ENCODE measurements around the gene SLC35F3.
"Not testable (repeated sequence)": the region's sequence is repeated elsewhere in the genome, so short reads cannot be mapped to it uniquely, and the experiment has no call there.

Gene SLC35F3

DNA sequence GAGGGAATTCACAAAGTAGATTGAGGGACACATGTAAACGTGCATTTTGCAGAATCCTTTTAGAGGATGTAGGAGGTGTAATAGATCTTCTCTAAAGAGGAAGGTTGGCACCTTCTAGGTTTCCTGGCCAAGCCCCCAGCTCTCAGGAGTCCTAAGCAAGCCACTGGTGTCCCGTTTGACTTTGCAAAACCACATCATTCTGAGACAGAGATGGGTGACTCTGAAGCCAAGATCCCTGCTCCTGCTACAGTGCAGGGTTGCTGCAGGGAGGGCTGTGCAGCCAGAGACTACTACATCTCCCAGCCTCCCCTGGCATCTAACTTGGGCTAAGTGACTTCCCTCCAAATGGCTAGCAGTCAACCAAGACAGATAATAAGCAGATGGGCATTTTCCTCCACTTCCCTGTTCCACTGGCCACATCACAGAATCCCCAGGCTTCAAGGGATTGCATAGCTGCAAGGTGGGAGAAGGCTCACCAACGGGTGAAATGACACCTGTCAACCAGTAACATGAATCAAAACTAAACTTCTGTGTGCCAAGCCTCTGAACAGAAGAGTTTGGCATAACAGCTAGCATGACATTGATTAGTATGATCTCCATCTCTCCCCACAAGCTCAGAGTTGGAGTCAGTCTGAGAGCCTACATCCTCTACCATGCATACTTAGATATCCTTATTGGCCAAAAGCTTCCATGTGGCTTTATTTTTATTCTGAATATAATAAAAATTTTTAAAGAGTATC lies 339.2 kb downstream of the SLC35F3 start:
- peak; percentile 30 for DNase-seq (ENCODE audit: low read depth)
- no peak overlapping the region for H3K4me3 ChIP-seq (ENCODE audit: low read depth, low read length)
- TF ChIP-seq, protein P1, sequence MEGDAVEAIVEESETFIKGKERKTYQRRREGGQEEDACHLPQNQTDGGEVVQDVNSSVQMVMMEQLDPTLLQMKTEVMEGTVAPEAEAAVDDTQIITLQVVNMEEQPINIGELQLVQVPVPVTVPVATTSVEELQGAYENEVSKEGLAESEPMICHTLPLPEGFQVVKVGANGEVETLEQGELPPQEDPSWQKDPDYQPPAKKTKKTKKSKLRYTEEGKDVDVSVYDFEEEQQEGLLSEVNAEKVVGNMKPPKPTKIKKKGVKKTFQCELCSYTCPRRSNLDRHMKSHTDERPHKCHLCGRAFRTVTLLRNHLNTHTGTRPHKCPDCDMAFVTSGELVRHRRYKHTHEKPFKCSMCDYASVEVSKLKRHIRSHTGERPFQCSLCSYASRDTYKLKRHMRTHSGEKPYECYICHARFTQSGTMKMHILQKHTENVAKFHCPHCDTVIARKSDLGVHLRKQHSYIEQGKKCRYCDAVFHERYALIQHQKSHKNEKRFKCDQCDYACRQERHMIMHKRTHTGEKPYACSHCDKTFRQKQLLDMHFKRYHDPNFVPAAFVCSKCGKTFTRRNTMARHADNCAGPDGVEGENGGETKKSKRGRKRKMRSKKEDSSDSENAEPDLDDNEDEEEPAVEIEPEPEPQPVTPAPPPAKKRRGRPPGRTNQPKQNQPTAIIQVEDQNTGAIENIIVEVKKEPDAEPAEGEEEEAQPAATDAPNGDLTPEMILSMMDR (IDR thresholded peaks at IDR 0.05; ENCODE audit: insufficient read depth, low read depth, low read length, missing control alignments): no peak

DNA sequence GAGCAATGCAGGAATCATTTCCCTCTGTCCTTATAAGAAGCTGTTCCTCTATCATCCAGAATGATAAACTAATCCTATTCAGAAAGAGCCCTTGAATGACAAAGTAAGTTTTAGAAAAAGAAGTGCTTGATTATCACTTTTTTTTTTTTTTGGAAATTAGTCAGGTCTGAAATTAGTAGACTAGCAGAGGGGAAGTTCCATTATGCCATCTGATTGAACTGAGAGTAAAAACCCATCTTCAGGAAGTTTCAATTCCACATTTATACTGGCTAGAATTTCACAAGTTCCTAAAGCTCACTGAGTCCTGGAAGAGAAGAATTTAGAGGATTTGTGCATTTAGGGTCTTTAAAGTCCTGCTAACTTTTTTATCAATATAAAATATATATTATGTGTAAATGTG lies 340.0 kb downstream of the SLC35F3 start:
- TF ChIP-seq, protein P1 (IDR thresholded peaks at IDR 0.05; ENCODE audit: insufficient read depth, low read depth, low read length, missing control alignments): no peak
- peak; percentile 63 for DNase-seq (ENCODE audit: low read depth)
- no peak overlapping the region for H3K4me3 ChIP-seq (ENCODE audit: low read depth, low read length)

DNA sequence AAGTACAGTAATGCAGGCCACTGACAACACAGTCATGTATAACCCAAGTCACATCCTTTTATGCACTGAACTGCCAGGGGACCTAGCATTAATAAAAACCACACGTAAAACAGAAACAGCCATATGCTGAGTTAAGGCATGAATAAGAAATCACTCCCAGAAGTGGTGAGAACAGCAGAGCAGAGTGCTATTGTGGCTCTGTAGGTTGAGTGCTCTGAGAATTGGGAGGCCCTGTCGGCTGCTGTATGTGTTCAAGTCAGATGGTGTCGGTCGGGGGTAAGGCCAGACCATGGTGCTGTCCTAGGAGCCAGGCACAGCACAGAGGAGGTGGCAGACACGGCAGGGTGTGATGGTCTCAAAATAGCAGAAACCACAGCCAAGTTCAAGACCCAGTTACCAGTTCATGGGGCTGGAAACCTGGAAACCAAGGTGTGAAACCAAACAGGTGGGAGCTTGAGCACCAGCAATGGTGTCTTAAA lies 342.2 kb downstream of the SLC35F3 start:
- TF ChIP-seq, protein P1 (IDR thresholded peaks at IDR 0.05; ENCODE audit: insufficient read depth, low read depth, low read length, missing control alignments): no peak
- no peak overlapping the region for H3K4me3 ChIP-seq (ENCODE audit: low read depth, low read length)
- DNase-seq (ENCODE audit: low read depth): peak; percentile 92

DNA sequence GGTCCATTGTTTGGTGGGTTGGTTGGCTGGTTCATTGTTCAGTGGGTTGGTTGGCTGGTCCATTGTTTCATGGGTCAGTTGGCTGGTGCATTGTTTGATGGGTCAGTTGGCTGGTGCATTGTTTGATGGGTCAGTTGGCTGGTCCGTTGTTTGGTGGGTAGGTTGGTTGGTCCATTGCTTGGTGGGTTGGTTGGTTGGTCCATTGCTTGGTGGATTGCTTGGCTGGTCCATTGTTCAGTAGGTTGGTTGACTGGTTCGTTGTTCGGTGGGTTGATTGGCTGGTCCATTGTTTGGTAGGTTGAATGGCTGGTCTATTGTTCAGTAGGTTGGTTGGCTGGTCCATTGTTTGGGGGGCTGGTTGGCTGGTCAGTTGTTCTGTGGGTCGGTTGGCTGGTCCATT lies 343.3 kb downstream of the SLC35F3 start:
- H3K4me3 ChIP-seq (ENCODE audit: low read depth, low read length); DNase-seq (ENCODE audit: low read depth): not testable (repeated sequence)

DNA sequence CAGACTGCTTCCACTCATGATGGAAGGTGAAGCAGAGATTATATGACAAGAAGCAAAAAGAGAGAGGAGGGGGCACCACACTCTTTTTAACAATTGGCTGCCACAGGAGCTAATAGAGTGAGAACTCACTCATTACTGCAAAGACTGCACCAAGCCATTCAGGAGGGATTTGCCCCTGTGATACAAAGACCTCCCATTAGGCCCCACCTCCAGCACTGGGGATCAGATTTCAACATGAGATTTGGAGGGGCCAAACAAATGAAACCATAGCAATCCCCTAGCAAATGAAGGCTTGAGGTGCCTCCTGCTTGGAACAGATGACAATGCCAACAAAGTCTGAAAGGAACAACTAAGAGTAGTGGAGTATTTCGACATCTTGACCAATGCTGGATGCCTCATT lies 346.3 kb downstream of the SLC35F3 start:
- TF ChIP-seq, protein P1 (IDR thresholded peaks at IDR 0.05; ENCODE audit: insufficient read depth, low read depth, low read length, missing control alignments): no peak
- DNase-seq (ENCODE audit: low read depth): no peak
- no peak overlapping the region for H3K4me3 ChIP-seq (ENCODE audit: low read depth, low read length)

DNA sequence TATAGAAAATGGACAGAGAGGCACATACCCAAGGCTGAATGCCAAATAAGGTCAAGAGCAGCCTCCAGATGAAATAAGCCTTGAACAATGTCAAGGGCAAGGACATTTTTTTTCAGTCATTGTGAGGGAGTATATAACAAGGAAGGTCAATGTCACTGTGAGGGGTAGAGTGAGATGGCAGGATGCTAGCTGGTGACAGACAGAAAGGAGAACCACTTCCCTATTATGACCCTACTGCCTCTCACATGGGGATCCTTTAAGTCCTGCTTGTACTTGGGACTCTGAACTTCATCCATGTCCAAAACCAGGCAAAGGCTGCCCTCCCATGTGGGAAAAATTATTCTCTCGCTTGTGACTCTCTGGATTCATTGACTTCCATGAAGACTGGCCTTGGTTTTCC lies 349.3 kb downstream of the SLC35F3 start:
- TF ChIP-seq, protein P1 (IDR thresholded peaks at IDR 0.05; ENCODE audit: insufficient read depth, low read depth, low read length, missing control alignments): no peak
- no peak overlapping the region for H3K4me3 ChIP-seq (ENCODE audit: low read depth, low read length)
- DNase-seq (ENCODE audit: low read depth): no peak

DNA sequence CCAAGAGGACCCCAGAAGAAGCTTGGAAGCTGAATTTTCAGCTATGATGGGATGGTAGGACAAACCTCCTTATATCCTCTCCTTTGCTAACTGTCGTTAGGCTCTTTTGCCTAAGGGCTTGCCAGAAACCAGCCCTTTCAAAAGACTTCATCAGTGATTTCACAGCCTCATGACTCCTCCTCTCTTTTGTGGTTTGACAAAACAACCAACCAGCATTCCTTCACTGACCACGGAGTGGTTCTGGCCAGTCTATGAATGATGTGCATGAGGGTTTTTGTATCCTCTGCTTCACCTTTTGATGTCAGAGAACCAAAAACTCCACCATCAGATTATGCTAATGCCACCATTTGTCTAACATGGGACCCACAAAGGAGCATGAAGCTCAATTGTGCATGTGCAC lies 351.9 kb downstream of the SLC35F3 start:
- peak; percentile 30 for DNase-seq (ENCODE audit: low read depth)
- TF ChIP-seq, protein P1 (IDR thresholded peaks at IDR 0.05; ENCODE audit: insufficient read depth, low read depth, low read length, missing control alignments): no peak
- H3K4me3 ChIP-seq (ENCODE audit: low read depth, low read length): no peak overlapping the region

Measured in GM12865 (cell line).